ENCODE results near the gene CHST8. TPM values are rescaled to one million over a fixed set of nuclear protein-coding genes. Genes with fewer than 3 reads are reported as not detected.
"Not testable (repeated sequence)": the region's sequence is repeated elsewhere in the genome, so short reads cannot be mapped to it uniquely, and the experiment has no call there.

Gene CHST8
- total RNA-seq, 2 donors from 2014 or later = not detected

- H3K4me3 Mint-ChIP-seq = no peak overlapping the region
- H3K9me3 Mint-ChIP-seq = no peaks in the 10 kb centered on the region
- ATAC-seq (replicated peaks in 1 of 2) = no peak
- no peaks in the 10 kb centered on the region for H3K27me3 Mint-ChIP-seq (ENCODE audit: low read depth)
- H3K36me3 Mint-ChIP-seq (ENCODE audit: insufficient read depth in 2 of 2) = no peaks in the 10 kb centered on the region
- H3K27ac Mint-ChIP-seq = no peak overlapping the region
- no peak for DNase-seq
- no peaks in the 10 kb centered on the region for H3K4me1 Mint-ChIP-seq (ENCODE audit: low read depth)
These were observed 40.8 kb downstream of the CHST8 start for GRCh38 chr19:33662391-33663092.

GRCh38 chr19:33663316-33663715 lies 41.6 kb downstream of the CHST8 start:
- H3K27ac Mint-ChIP-seq; H3K4me1 Mint-ChIP-seq (ENCODE audit: low read depth); H3K27me3 Mint-ChIP-seq (ENCODE audit: low read depth); ATAC-seq (replicated peaks in 1 of 2); H3K9me3 Mint-ChIP-seq; H3K4me3 Mint-ChIP-seq; H3K36me3 Mint-ChIP-seq (ENCODE audit: insufficient read depth in 2 of 2); DNase-seq: not testable (repeated sequence)

DNA sequence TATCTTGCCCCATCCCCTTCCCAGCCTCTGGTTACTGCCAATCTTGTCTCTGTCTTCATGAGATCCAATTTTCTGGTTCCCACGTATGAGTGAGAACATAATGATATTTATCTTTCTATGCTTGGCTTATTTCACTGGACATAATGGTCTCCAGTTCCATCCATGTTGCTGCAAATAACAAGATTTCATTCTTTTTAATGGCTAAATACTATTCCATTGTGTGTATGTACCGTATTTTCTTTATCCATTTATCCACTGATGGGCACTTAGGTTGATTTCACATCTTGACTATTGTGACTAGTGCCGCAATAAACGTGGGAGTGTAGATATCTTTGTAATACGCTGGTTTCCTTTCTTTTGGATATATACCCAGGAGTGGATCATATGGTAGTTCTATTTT lies 43.0 kb downstream of the CHST8 start:
- Mint-ChIP-seq H3K4me3 (no peak overlapping the region), H3K9me3 (no peaks in the 10 kb centered on the region), H3K36me3 (ENCODE audit: insufficient read depth in 2 of 2) (no peaks in the 10 kb centered on the region), H3K4me1 (ENCODE audit: low read depth) (no peaks in the 10 kb centered on the region), H3K27me3 (ENCODE audit: low read depth) (no peaks in the 10 kb centered on the region), H3K27ac (no peak overlapping the region)
- ATAC-seq (replicated peaks in 1 of 2) (no peak), DNase-seq (no peak)

DNA sequence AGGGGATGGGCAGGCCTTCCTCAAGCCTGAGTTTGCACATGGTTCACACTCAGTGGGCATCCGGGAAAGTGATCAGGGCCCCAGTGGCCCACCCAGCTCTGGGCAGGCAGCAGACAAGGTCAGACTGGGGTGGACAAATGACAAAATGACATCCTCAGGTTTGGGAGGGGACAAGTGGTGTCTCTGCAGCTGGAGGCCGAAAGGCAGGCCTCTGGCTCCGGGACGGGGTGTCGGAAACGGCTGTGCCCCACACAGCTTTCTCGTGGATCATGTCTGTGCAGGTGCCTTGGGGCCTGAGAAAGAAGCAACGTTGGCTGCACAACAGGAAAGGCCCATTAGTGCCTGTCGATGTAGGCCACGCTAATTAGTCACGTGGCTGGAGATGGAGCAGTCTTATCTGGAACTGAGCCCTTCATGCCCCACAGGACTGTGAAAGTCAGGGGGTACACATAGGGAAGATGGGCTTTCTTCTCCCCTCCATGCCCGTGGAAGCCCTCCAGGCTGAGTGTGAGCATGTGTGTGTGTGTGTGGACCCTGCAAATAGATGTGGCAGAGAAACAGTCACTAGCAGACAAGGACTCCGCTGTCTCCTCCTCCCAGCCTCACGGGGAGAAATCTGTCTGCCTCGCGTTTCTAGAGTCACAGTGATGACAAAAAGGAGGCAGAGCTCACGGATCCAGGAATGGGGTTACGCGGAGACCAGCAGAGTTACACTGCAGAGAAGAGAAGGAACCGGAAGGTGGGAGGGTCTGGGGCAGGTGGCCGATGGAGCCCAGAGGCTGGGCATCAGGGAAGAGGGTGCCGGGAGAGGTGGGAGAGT lies 44.2 kb downstream of the CHST8 start:
- Mint-ChIP-seq H3K27me3 (ENCODE audit: low read depth) (no peaks in the 10 kb centered on the region), H3K4me1 (ENCODE audit: low read depth) (no peaks in the 10 kb centered on the region)
- DNase-seq = no peak

GRCh38 chr19:33667141-33667650 lies 45.4 kb downstream of the CHST8 start:
- no peak overlapping the region for H3K4me3 Mint-ChIP-seq

More for the DNA sequence above, 44.2 kb downstream of the CHST8 start:
- no peak for ATAC-seq (replicated peaks in 1 of 2)
- Mint-ChIP-seq H3K4me3 (no peak overlapping the region), H3K9me3 (no peaks in the 10 kb centered on the region), H3K36me3 (ENCODE audit: insufficient read depth in 2 of 2) (no peaks in the 10 kb centered on the region), H3K27ac (no peak overlapping the region)

DNA sequence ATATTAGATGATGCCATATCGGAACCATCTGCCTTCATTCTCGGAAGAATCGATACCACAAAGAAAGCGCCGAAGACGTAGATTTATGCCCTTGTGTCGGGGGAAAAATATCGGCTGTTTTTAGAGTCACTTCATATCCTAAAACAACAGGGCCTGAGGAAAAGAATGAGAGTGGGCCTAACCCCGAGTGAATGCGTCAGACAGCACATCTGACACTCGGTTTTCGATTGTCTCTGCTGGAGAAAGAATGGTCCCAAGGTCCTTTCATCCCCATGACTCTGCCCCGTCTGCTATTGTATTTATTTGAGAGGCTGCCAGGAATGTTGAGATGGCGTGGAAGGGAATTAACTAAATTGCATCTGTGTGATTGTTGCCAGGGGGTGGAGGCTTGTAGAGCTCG lies 46.1 kb downstream of the CHST8 start:
- Mint-ChIP-seq H3K4me1 (ENCODE audit: low read depth) (no peaks in the 10 kb centered on the region), H3K9me3 (no peaks in the 10 kb centered on the region), H3K27ac (no peak overlapping the region), H3K36me3 (ENCODE audit: insufficient read depth in 2 of 2) (no peaks in the 10 kb centered on the region), H3K27me3 (ENCODE audit: low read depth) (peaks cover 7% of the 10 kb centered on the region), H3K4me3 (no peak overlapping the region)
- DNase-seq (no peak), ATAC-seq (replicated peaks in 1 of 2) (no peak)

More at GRCh38 chr19:33667141-33667650, 45.4 kb downstream of the CHST8 start:
- H3K27ac Mint-ChIP-seq = no peak overlapping the region
- H3K27me3 Mint-ChIP-seq (ENCODE audit: low read depth) = peaks cover under 1% of the 10 kb centered on the region
- H3K9me3 Mint-ChIP-seq = no peaks in the 10 kb centered on the region
- H3K36me3 Mint-ChIP-seq (ENCODE audit: insufficient read depth in 2 of 2) = no peaks in the 10 kb centered on the region
- no peak for ATAC-seq (replicated peaks in 1 of 2)
- DNase-seq = no peak
- H3K4me1 Mint-ChIP-seq (ENCODE audit: low read depth) = no peaks in the 10 kb centered on the region

DNA sequence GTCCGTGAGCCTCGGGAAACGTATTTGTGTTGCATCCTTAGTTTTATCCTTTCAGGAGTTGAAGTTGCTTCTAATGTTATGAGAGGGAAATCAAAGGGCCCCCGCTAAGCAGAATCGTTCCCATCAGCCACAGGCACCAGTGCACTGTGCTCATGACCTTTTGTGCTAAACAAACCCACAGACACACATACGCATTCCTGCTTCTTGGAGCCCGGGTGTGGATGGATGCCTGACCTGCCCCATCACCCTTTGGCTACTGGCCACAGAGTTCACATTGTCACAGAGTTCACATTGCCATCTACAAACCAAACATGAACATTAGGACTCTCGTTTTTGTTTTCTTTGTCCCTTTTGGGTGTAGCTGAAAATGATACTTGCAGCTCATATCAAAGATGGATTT lies 47.2 kb downstream of the CHST8 start:
- Mint-ChIP-seq H3K27me3 (ENCODE audit: low read depth) (peaks cover 7% of the 10 kb centered on the region), H3K27ac (no peak overlapping the region), H3K36me3 (ENCODE audit: insufficient read depth in 2 of 2) (no peaks in the 10 kb centered on the region), H3K4me3 (no peak overlapping the region), H3K4me1 (ENCODE audit: low read depth) (no peaks in the 10 kb centered on the region), H3K9me3 (no peaks in the 10 kb centered on the region)
- ATAC-seq (replicated peaks in 1 of 2) (no peak), DNase-seq (no peak)

- H3K27me3 Mint-ChIP-seq (ENCODE audit: low read depth) = peaks cover 7% of the 10 kb centered on the region
- no peak overlapping the region for H3K4me3 Mint-ChIP-seq
- H3K4me1 Mint-ChIP-seq (ENCODE audit: low read depth) = no peaks in the 10 kb centered on the region
- H3K36me3 Mint-ChIP-seq (ENCODE audit: insufficient read depth in 2 of 2) = no peaks in the 10 kb centered on the region
- no peak overlapping the region for H3K27ac Mint-ChIP-seq
- no peak for ATAC-seq (replicated peaks in 1 of 2)
- H3K9me3 Mint-ChIP-seq = no peaks in the 10 kb centered on the region
- DNase-seq = no peak
These were observed 47.6 kb downstream of the CHST8 start for GRCh38 chr19:33669376-33669775.

DNA sequence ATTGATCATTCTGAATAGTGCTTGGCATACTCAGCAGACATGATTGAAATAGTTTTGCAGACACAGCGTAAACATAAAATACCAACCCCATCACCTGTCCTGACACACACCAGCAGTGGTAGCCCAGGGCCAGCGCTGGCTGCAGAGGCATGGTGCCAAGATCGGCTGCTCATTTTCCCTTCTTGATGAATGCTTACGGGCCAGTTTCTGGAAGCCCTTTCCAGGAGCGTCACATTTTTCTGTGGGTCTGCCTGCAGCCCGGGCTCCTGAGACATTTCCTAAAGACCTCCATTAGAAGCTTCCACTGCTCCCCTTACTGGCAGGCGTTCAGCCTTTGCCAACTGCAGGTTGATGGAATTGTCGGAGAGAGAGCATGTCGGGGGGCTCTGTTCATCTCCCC lies 48.6 kb downstream of the CHST8 start:
- no peaks in the 10 kb centered on the region for H3K4me1 Mint-ChIP-seq (ENCODE audit: low read depth)
- H3K27me3 Mint-ChIP-seq (ENCODE audit: low read depth) = peaks cover 7% of the 10 kb centered on the region
- no peaks in the 10 kb centered on the region for H3K9me3 Mint-ChIP-seq
- H3K36me3 Mint-ChIP-seq (ENCODE audit: insufficient read depth in 2 of 2) = no peaks in the 10 kb centered on the region
- H3K4me3 Mint-ChIP-seq = no peak overlapping the region
- DNase-seq (no peak), ATAC-seq (replicated peaks in 1 of 2) (no peak)
- no peak overlapping the region for H3K27ac Mint-ChIP-seq

DNA sequence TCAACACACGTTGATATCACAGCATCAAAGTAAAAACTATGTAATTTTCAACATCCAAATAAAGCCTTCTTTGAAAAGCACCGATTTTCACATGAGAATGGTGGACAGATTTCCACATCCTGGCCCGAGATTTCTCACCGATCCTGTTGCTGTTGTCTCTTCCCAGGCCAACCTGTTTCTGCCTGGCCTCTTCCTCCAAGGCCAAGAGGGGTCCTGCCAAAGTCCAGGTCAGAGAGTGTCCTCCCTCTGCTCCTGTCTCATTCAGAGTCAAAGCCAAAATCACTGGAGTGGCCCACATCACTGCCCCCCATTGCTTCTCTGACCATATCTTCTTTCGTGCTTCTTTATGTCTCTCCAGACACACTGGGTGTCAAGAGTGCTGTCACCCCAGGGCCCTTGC lies 49.5 kb downstream of the CHST8 start:
- H3K4me3 Mint-ChIP-seq = no peak overlapping the region
- ATAC-seq (replicated peaks in 1 of 2) = no peak
- no peaks in the 10 kb centered on the region for H3K9me3 Mint-ChIP-seq
- H3K36me3 Mint-ChIP-seq (ENCODE audit: insufficient read depth in 2 of 2) = no peaks in the 10 kb centered on the region
- no peaks in the 10 kb centered on the region for H3K4me1 Mint-ChIP-seq (ENCODE audit: low read depth)
- no peak for DNase-seq
- no peak overlapping the region for H3K27ac Mint-ChIP-seq
- peaks cover 7% of the 10 kb centered on the region for H3K27me3 Mint-ChIP-seq (ENCODE audit: low read depth)

DNA sequence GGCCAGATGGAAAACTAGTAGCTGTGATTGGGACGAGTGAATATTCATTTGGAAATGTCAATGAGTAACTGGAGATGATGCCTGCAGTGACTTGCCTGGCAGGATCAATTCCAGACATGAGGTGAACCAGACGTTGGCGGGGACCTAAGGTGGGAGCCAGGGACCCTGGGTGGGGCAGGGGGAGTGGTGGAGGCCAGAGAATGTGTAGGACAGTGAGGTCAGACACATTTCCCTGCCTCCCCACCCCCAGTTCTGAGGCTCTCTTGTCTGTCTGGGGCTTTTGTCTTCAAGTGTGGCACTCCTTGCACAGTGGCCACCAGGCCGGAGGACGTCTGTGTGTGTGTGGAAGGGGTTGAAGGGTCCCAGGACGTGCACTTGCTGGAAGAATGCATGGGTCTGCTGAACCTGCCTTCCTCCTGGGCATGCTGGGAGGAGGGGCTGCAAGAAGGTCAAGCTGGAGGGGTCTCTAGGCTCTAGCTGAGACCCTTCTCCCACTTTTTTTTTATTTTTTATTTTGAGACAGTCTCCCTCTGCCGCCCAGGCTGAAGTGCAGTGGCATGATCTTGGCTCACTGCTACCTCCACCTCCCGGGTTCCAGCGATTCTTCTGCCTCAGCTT lies 51.6 kb downstream of the CHST8 start:
- H3K4me1 Mint-ChIP-seq (ENCODE audit: low read depth) = no peaks in the 10 kb centered on the region
- DNase-seq (no peak), ATAC-seq (replicated peaks in 1 of 2) (no peak)
- H3K9me3 Mint-ChIP-seq = no peaks in the 10 kb centered on the region
- peaks cover 7% of the 10 kb centered on the region for H3K27me3 Mint-ChIP-seq (ENCODE audit: low read depth)
- H3K27ac Mint-ChIP-seq = no peak overlapping the region
- H3K36me3 Mint-ChIP-seq (ENCODE audit: insufficient read depth in 2 of 2) = no peaks in the 10 kb centered on the region
- no peak overlapping the region for H3K4me3 Mint-ChIP-seq

- H3K27ac Mint-ChIP-seq = no peak overlapping the region
- no peaks in the 10 kb centered on the region for H3K4me1 Mint-ChIP-seq (ENCODE audit: low read depth)
- no peaks in the 10 kb centered on the region for H3K9me3 Mint-ChIP-seq
- no peaks in the 10 kb centered on the region for H3K36me3 Mint-ChIP-seq (ENCODE audit: insufficient read depth in 2 of 2)
- no peak for ATAC-seq (replicated peaks in 1 of 2)
- peaks cover 7% of the 10 kb centered on the region for H3K27me3 Mint-ChIP-seq (ENCODE audit: low read depth)
- DNase-seq = no peak
- H3K4me3 Mint-ChIP-seq = no peak overlapping the region
These were observed 52.4 kb downstream of the CHST8 start for GRCh38 chr19:33673996-33674625.
